SU-DHL-6 (cell line): Measurements from ENCODE around the gene ARF3.
A peak's percentile ranks its signal among the peaks of the same experiment; 100 is the strongest.

Source experiments
- H2AFZ ChIP-seq: fragments of 200-600 bp; sonication (generic); 2 replicates; pipeline ENCODE4 v1.6.1; 2014; ENCODE audit warnings: low read depth, mild to moderate bottlenecking, moderate library complexity, mixed read lengths, antibody characterized with exemption, low read length; ENCODE audit not compliant: severe bottlenecking
- H3F3A ChIP-seq: fragments of 200-600 bp; shearing (Covaris generic); 2 replicates; pipeline ENCODE4 v1.6.0; 2016; ENCODE audit warnings: antibody characterized with exemption, mild to moderate bottlenecking; ENCODE audit not compliant: insufficient read depth
- H3K27ac ChIP-seq: fragments of 200-600 bp; sonication (generic); 2 replicates; pipeline ENCODE4 v1.5.1; 2016; ENCODE audit warnings: low read depth, mild to moderate bottlenecking, low read length, moderate library complexity, mixed read lengths
- H3K27me3 ChIP-seq: fragments of 200-600 bp; sonication (generic), shearing (Covaris generic); 2 replicates; pipeline ENCODE4 v1.6.0; 2014; ENCODE audit warnings: mild to moderate bottlenecking, low read length
- H3K36me3 ChIP-seq: fragments of 200-600 bp; sonication (generic); 2 replicates; pipeline ENCODE4 v1.6.1; 2014; ENCODE audit warnings: mild to moderate bottlenecking, low read length, mixed read lengths
- H3K4me2 ChIP-seq: fragments of 300-600, 200-600 bp; shearing (Covaris generic), sonication (generic); 2 replicates; pipeline ENCODE4 v1.6.0; 2014; ENCODE audit warnings: low read length, low read depth, mild to moderate bottlenecking; ENCODE audit not compliant: poor library complexity, severe bottlenecking
- H3K4me3 ChIP-seq: fragments of 200-600 bp; sonication (generic); 2 replicates; pipeline ENCODE4 v1.5.1; 2014; ENCODE audit warnings: antibody characterized with exemption, low read length, mild to moderate bottlenecking, mixed read lengths; ENCODE audit not compliant: insufficient read depth, poor library complexity, severe bottlenecking
- H3K79me2 ChIP-seq: fragments of 200-600 bp; sonication (generic); 2 replicates; pipeline ENCODE4 v1.6.1; 2014; ENCODE audit warnings: mild to moderate bottlenecking, low read length, moderate library complexity; ENCODE audit not compliant: insufficient read depth
- H3K9ac ChIP-seq: fragments of 200-600 bp; sonication (generic); 2 replicates; pipeline ENCODE4 v1.7.0; 2014; ENCODE audit warnings: mild to moderate bottlenecking, low read length
- H3K9me2 ChIP-seq: fragments of 200-600 bp; sonication (generic); replicated peaks from 2 replicates; pipeline ENCODE4 v1.6.1; 2014; ENCODE audit warnings: low read length; ENCODE audit not compliant: insufficient read depth
- H3K9me3 ChIP-seq: fragments of 200-600 bp; sonication (generic); 2 replicates; pipeline ENCODE4 v1.6.1; 2014; ENCODE audit warnings: low read length, mixed read lengths; ENCODE audit not compliant: insufficient read depth
- H4K20me1 ChIP-seq: fragments of 200-600 bp; sonication (generic); 2 replicates; pipeline ENCODE4 v1.6.1; 2014; ENCODE audit warnings: low read depth, mild to moderate bottlenecking, antibody characterized with exemption, low read length, moderate library complexity, mixed read lengths
- EZH2phosphoT487 ChIP-seq: fragments of 200-600 bp; sonication (generic), shearing (Covaris generic); conservative IDR thresholded peaks from 2 replicates; pipeline ENCODE4 v1.6.1; 2018; ENCODE audit warnings: mild to moderate bottlenecking, antibody characterized with exemption, low read length, moderate library complexity, mixed read lengths
- TF ChIP-seq, protein P1 (sequence below): fragments of 200-600 bp; sonication (generic); IDR thresholded peaks from one replicate; pipeline ENCODE4 v1.5.1; 2017; ENCODE audit warnings: antibody characterized with exemption, mild to moderate bottlenecking, low read length, moderate library complexity; ENCODE audit not compliant: insufficient read depth, poor library complexity, severe bottlenecking

ARF3 gene

DNA sequence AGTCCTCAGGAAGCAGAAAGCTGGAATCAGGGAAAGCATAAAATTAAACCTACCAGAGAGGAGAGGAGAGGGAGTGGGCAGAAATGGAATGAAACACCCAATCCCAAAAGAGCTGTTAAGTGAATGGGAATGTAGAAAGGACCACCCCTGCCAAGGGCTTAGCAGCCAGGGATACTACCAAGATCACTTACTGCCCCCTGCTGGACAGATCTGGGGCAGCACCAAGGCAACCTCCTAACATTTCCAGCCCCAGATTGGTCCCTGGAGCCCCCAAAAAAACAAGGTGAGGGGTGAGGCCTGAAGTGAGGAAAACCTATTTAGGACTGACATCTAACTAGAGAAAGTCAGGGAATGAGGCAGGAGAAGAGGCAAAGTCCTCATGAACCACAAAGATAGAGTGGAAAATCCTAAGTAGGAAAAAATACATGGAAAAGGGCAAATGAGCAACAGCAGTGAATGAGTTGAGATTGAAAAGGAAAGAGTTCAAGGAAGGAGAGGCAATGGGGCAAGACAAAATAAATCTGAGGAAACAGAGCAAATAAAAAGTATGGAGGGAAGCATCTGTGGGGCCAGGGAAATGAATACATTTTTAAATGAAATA, 20.8 kb downstream of the ARF3 start:
- H4K20me1 ChIP-seq, result no peaks in the 10 kb centered on the region
- H3K4me2 ChIP-seq, result no peak overlapping the region
- H3F3A ChIP-seq, result no peaks in the 10 kb centered on the region
- no peak overlapping the region for H3K27ac ChIP-seq
- H3K36me3 ChIP-seq, result no peaks in the 10 kb centered on the region
- no peaks in the 10 kb centered on the region for H3K79me2 ChIP-seq
- H3K9me3 ChIP-seq, result no peaks in the 10 kb centered on the region
- H3K27me3 ChIP-seq, result no peaks in the 10 kb centered on the region
- no peak for TF ChIP-seq EZH2phosphoT487
- TF ChIP-seq, protein P1, sequence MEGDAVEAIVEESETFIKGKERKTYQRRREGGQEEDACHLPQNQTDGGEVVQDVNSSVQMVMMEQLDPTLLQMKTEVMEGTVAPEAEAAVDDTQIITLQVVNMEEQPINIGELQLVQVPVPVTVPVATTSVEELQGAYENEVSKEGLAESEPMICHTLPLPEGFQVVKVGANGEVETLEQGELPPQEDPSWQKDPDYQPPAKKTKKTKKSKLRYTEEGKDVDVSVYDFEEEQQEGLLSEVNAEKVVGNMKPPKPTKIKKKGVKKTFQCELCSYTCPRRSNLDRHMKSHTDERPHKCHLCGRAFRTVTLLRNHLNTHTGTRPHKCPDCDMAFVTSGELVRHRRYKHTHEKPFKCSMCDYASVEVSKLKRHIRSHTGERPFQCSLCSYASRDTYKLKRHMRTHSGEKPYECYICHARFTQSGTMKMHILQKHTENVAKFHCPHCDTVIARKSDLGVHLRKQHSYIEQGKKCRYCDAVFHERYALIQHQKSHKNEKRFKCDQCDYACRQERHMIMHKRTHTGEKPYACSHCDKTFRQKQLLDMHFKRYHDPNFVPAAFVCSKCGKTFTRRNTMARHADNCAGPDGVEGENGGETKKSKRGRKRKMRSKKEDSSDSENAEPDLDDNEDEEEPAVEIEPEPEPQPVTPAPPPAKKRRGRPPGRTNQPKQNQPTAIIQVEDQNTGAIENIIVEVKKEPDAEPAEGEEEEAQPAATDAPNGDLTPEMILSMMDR, result peak; percentile 97
- no peak overlapping the region for H3K9ac ChIP-seq
- H3K9me2 ChIP-seq, result no peaks in the 10 kb centered on the region
- H3K4me3 ChIP-seq, result no peak overlapping the region
- no peak overlapping the region for H2AFZ ChIP-seq

DNA sequence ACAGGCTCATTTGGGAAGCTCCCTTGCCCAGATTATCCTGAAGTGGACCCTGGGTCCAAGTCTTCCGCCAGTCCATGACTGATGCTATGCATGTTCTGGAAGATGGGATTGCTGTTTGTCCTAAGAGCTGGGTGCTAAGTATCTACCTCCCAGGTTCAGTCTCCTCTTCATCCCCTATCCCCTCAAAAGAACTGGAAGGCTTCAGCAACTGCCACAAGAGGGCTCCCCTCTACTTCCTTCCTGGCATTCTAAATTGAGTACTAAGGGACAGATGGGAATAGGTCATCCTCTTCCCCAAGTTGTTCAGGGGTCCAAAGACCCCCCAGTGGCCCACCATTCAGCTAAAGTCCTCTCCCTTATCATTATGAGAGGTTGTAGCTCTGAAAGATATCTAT, 23.0 kb downstream of the ARF3 start:
- H3K27ac ChIP-seq, result no peak overlapping the region
- TF ChIP-seq EZH2phosphoT487, result no peak
- TF ChIP-seq, protein P1, result no peak
- H3F3A ChIP-seq, result no peaks in the 10 kb centered on the region
- peaks cover 5% of the 10 kb centered on the region; the same call in 1 of the 2 replicates for H3K36me3 ChIP-seq
- H3K9me3 ChIP-seq, result no peaks in the 10 kb centered on the region
- H3K27me3 ChIP-seq, result no peaks in the 10 kb centered on the region
- no peak overlapping the region for H3K4me2 ChIP-seq
- H3K4me3 ChIP-seq, result no peak overlapping the region
- H2AFZ ChIP-seq, result no peak overlapping the region
- H3K9me2 ChIP-seq, result no peaks in the 10 kb centered on the region
- no peaks in the 10 kb centered on the region for H3K79me2 ChIP-seq
- H4K20me1 ChIP-seq, result no peaks in the 10 kb centered on the region
- no peak overlapping the region for H3K9ac ChIP-seq

DNA sequence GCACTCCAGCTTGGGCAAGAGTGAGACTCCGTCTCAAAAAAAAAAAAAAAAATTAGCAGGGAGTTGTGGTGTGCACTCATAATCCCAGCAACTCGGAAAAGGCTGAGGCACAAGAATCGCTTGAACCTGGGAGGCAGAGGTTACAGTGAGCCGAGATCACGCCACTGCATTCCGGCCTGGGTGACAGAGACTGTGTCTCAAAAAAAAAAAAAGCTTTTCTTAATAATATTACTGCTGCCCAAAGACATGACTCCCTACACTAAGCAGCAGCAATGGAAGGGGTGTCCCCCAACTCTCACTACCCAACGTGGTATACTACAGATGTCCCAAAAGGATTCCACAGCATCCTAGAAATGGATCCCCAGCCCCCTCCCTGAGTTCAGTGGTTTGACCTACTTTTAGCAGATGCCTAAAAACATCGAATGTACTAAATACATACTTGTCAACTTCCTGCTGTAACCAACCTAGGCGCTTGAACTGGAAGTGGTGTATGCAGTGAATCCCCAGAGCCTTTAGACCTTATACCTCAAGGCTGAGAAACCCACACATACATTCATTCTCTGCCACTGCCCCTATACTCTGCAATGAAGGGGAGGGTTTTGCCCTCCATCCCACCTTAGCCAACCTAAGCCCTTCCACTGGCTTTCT, 23.5 kb downstream of the ARF3 start:
- Histone ChIP-seq H3K27ac (no peak overlapping the region), H3K9ac (no peak overlapping the region), H3K27me3 (no peaks in the 10 kb centered on the region), H3K9me3 (no peaks in the 10 kb centered on the region), H3K9me2 (no peaks in the 10 kb centered on the region), H3F3A (no peaks in the 10 kb centered on the region), H3K4me2 (no peak overlapping the region), H3K79me2 (no peaks in the 10 kb centered on the region), H3K4me3 (no peak overlapping the region), H2AFZ (no peak overlapping the region), H3K36me3 (peaks cover 5% of the 10 kb centered on the region; the same call in 1 of the 2 replicates), H4K20me1 (no peaks in the 10 kb centered on the region)
- TF ChIP-seq EZH2phosphoT487, result no peak
- TF ChIP-seq, protein P1, result no peak
